Measurements from ENCODE around the gene CPNE6. TPM values are rescaled to one million over a fixed set of nuclear protein-coding genes. Genes with fewer than 3 reads are reported as not detected.
A peak's percentile ranks its signal among the peaks of the same experiment; 100 is the strongest.

The CPNE6 gene
- total RNA-seq, 4 donors from 2014 or later: 0.76 TPM; not detected in 3

DNA sequence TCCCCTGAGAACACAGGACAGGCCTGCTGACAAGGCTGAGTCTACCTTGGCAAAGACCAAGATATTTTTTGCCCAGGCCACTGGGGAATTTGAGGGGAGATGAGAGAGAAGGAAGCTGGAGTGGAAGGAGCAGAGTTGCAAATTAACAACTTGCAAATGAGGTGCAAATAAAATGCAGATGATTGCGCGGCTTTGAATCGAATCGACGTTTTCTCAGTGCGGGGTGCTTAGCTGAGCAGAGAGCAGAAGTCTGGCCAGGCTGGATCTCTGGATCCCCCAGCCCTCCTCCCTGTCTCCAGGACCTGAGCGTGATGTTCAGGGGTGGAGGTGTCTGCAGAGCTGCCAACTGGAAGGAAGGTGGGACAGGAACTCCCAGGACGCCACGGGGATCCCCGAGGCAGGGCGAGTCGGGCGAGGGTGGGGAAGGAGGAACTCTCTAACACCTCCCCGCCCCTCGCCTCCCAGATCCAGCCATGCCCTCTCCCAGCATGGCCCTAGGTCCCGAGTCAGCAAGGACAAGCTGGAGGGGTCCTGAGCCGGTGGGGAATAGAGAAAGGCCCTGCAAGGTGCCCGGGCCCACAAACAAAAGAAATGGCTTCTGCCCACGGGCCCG, 20.1 kb upstream of the CPNE6 start:
- Histone ChIP-seq H3K4me1 (peaks cover 0 to 5% of the 10 kb centered on the region in 2 donors), H3K27ac (peak overlapping the region; percentile 65 to 74), H3K27me3 (no peaks in the 10 kb centered on the region), H3K4me3 (peak overlapping the region; percentile 44 to 56), H3K36me3 (no peaks in the 10 kb centered on the region), H3K9me3 (no peaks in the 10 kb centered on the region)
- intact Hi-C loops (cut with DNase I; ENCODE audit: low total_unique reads): no loop called here
- DNase-seq: no peak
- TF ChIP-seq, protein P1, sequence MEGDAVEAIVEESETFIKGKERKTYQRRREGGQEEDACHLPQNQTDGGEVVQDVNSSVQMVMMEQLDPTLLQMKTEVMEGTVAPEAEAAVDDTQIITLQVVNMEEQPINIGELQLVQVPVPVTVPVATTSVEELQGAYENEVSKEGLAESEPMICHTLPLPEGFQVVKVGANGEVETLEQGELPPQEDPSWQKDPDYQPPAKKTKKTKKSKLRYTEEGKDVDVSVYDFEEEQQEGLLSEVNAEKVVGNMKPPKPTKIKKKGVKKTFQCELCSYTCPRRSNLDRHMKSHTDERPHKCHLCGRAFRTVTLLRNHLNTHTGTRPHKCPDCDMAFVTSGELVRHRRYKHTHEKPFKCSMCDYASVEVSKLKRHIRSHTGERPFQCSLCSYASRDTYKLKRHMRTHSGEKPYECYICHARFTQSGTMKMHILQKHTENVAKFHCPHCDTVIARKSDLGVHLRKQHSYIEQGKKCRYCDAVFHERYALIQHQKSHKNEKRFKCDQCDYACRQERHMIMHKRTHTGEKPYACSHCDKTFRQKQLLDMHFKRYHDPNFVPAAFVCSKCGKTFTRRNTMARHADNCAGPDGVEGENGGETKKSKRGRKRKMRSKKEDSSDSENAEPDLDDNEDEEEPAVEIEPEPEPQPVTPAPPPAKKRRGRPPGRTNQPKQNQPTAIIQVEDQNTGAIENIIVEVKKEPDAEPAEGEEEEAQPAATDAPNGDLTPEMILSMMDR (IDR thresholded peaks at IDR 0.05): no peak
- no peak for TF ChIP-seq POLR2A (IDR thresholded peaks at IDR 0.05)

DNA sequence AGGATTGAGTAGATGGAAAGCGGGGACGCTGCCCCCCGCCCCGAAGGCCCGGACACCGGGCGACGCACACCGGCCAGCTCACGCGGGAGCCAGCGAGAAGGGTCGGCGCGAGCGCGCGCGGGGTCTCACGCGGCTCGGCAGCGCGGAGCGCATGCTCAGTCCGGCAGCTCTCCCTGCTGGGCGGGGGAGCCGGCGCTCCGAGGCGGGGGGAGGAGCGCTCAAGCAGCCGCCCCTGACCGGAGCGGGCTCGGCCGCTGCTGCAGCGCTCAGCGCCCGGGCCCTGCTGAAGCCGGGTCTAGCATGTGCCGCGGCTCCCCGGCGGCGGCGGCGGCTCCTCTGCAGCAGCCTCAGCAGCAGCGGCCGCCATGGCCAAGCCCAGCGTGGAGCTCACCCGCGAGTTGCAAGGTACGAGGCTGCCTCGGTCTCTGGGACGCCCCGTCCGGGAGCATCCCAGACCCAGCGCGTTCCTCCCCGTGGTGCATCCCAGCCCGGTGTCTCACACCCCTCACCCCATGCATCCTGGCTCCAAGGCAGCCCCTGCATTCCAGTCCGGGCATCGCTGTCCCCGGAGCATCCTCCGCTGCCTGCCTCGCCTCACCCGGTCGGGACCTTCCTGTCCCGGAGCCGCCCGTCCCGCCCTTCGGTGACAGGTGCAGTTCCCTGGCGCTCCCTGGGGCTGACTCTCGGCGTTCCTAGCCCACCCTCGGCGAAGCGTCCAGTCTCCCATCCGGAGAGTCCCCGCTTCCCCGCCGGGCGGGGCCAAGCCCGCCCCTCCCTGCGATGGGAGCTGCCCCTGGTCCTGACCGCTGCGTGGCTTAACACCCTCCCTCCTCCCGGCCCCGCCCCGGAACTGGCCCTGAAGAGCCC, 19.3 kb upstream of the CPNE6 start, which contains the start of gene CARMIL3:
Gene CARMIL3, plus strand, starts transcription at position 221 of the 867 bp plus-strand sequence. Its CDS starts 145 bp downstream, at position 366.
- H3K36me3 ChIP-seq: no peaks in the 10 kb centered on the region
- H3K4me1 ChIP-seq: peaks cover 0 to 5% of the 10 kb centered on the region in 2 donors
- DNase-seq: peak in 1 of 2 donors; percentile 60
- no peaks in the 10 kb centered on the region for H3K9me3 ChIP-seq
- peak within 1 kb of the TSS; percentile 65 to 74 for H3K27ac ChIP-seq
- TF ChIP-seq, protein P1 (IDR thresholded peaks at IDR 0.05): peak in 1 of 4 experiments; percentile 3
- TF ChIP-seq POLR2A (IDR thresholded peaks at IDR 0.05): peak in 1 of 2 donors; percentile 32
- H3K27me3 ChIP-seq: no peaks in the 10 kb centered on the region
- peak within 1 kb of the TSS; percentile 44 to 56 for H3K4me3 ChIP-seq
- intact Hi-C loops (cut with DNase I; ENCODE audit: low total_unique reads): no loop called here

DNA sequence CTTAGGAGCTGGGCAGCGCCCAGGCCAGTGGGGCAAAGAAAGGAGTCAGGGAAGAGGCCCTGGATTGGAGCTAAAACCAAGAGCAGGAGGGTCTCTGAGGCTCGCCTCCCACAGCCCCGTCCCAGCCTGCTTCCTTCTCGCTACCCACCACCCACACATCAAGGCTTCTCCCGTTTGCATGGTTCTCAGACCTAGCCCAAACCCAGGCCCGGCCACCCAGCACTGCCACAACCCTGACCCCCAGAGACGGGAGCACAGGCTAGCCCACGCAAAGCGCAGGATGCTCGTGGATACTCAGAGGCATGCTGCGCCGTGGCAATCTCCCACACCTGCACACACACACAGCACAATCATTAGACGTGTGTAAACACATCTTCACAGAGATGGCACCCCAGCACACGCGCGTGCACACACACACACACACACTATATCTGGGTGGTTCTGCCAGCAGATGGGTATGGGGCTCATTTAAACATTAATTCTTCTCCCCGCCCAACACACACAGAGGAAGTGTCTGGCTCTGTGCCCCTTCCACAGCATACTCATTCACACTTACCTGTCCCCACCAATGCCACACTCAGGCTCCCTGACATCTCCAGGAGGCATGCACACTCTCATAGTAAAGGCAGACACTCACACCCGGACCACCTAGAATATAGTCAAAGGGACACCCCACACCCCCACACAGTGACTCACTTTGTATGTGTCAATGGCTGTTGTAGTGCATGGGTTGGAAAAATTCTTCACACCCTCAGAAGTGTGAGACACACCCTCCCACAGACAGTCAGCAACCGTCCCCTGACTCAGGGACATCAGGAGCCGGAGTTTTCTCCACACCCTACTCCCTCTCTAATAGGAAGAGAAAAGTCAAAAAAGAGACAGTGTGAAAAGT, 18.5 kb upstream of the CPNE6 start:
- intact Hi-C loops (cut with DNase I; ENCODE audit: low total_unique reads): no loop called here
- no peak overlapping the region for H3K27ac ChIP-seq
- H3K36me3 ChIP-seq: no peaks in the 10 kb centered on the region
- no peaks in the 10 kb centered on the region for H3K27me3 ChIP-seq
- H3K4me1 ChIP-seq: peaks cover 0 to 5% of the 10 kb centered on the region in 2 donors
- no peak for DNase-seq
- TF ChIP-seq POLR2A (IDR thresholded peaks at IDR 0.05): no peak
- TF ChIP-seq, protein P1 (IDR thresholded peaks at IDR 0.05): no peak
- peak overlapping the region; percentile 44 to 56 for H3K4me3 ChIP-seq
- no peaks in the 10 kb centered on the region for H3K9me3 ChIP-seq

DNA sequence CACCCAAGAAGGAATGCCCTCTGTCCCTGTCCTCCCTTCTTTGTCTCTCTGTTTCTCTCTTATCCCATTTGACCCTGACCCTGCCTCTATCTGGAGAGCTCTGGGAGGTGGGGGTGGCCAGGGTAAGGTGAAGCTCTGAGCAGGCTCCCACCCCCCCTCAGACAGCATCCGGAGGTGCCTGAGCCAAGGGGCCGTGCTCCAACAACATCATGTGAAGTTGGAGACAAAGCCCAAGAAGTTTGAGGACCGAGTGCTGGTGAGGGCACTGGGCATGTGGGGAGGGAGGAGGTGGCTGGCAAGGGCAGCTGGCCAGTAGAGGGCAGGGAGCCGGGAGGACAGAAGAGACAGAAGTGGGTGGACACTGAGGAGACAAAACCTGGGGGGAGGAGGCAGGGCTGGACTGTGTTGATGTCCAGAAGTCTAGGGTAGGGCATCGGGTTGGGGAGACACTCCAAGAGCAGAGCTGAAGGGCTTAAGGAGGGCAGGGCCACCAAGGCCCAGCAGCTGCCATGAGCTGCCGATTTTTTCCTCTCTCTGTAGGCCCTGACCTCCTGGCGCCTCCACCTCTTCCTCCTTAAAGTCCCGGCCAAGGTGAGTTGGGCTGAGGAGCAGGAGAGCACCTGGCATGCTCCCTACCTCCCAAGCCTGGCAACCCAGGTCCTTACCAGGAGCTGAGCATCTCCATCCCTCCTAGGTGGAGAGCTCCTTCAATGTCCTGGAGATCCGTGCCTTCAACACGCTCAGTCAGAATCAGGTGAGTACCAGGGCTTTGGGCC, 17.6 kb upstream of the CPNE6 start:
- Histone ChIP-seq H3K27me3 (no peaks in the 10 kb centered on the region), H3K4me1 (peaks cover 0 to 5% of the 10 kb centered on the region in 2 donors), H3K36me3 (no peaks in the 10 kb centered on the region), H3K4me3 (no peak overlapping the region), H3K27ac (no peak overlapping the region), H3K9me3 (no peaks in the 10 kb centered on the region)
- intact Hi-C loops (cut with DNase I; ENCODE audit: low total_unique reads): no loop called here
- DNase-seq: no peak
- TF ChIP-seq, protein P1 (IDR thresholded peaks at IDR 0.05): no peak
- no peak for TF ChIP-seq POLR2A (IDR thresholded peaks at IDR 0.05)

Data from uterus (tissue), 4 donors.